Stimulated activated CD4-positive, alpha-beta T cell treated with anti-CD3 and anti-CD28 coated beads, Interleukin-4, amount 100 ng/mL, for 48 hours (primary cell): ENCODE measurements around the gene FABP7.
"Not testable (repeated sequence)": the region's sequence is repeated elsewhere in the genome, so short reads cannot be mapped to it uniquely, and the experiment has no call there.

Experiments used
- DNase-seq, 2 donors: peaks; one replicate each; pipeline ENCODE4 v3.0.0-alpha.2; 2020; ENCODE audit warnings: low read depth in 2 of 2

The FABP7 gene

DNA sequence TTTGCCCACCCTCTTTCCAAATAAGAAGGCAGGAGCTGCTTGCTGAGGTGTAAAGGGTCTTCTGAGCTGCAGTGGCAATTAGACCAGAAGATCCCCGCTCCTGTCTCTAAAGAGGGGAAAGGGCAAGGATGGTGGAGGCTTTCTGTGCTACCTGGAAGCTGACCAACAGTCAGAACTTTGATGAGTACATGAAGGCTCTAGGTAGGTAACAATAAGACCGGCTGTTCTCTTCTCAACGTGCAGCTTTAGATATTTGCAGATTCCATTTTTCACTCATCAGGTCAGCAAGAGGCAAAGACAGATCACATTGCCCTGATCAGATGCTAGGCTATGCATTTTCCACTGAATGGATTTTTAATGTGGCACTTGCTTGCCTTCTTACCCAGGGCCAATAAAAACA lies at the start of gene FABP7:
FABP7 (plus strand) TSS at position 50 of the 400 bp plus-strand sequence; CDS start at position 129, 79 bp downstream.
- no peak for DNase-seq

DNA sequence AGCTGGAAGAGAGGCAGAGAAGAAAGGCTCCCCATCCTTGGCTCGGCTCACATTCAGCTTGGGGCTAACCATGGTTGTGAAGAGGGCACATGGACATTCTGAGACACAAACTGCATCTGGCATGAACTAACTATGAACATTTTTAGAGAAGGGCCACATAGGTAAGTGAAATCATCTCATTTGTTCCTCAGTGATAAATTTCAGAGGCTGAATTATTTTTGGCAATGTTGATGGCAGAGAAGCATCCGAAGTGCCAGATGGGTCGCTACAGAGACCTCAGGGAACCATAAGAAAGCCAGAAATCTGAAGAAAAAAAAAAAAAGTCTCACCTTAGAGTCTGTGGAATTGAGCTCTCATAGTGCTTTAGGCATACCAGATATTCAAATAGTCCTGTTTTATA lies 49.2 kb upstream of the FABP7 start:
- DNase-seq: no peak

DNA sequence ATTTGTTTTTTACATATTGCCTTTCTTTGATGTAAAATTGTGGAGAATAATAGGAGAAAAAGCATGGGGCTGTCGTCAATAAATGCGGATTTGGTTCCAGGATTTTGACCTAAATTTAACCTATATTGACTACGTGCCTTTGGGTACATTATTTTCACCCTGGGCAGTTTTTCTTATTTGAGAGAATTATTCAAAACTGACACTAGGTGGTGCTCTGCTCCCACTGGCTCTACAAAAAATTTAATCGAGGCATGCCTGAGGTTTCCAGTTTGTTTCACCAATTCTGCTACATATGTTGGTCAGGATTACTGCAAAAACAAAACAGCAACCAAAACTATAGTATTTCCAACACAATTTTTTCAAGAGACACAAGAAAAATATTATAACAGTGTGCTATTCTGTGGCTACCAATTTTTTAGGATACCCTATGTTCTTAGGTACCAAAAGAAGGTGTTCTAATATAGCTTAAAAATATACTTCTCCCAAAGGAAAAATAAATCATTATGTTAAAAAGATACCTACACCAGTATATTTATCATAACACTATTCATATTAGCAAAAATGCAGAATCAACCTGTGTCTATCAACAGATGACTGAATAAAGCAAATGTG lies 48.6 kb upstream of the FABP7 start:
- no peak for DNase-seq

DNA sequence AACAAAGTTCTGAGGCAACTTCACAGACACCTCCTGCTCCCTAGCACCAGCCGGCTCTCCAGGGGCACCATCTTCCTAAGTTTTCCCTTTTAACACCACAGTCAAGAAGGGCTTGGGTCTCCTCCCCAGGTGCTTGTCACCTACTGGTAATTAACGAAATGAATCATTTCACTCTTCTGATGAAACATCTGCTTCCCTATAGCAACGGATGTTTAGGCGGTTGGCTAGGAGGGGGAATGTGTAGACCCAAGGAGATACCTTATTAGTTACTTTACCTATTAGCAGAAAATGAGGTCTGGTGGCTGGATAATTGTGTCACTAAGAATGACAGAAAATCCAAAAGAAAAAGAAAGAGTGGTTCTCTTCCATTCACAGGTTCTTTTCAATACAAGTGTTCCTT lies 46.3 kb upstream of the FABP7 start:
- no peak for DNase-seq

DNA sequence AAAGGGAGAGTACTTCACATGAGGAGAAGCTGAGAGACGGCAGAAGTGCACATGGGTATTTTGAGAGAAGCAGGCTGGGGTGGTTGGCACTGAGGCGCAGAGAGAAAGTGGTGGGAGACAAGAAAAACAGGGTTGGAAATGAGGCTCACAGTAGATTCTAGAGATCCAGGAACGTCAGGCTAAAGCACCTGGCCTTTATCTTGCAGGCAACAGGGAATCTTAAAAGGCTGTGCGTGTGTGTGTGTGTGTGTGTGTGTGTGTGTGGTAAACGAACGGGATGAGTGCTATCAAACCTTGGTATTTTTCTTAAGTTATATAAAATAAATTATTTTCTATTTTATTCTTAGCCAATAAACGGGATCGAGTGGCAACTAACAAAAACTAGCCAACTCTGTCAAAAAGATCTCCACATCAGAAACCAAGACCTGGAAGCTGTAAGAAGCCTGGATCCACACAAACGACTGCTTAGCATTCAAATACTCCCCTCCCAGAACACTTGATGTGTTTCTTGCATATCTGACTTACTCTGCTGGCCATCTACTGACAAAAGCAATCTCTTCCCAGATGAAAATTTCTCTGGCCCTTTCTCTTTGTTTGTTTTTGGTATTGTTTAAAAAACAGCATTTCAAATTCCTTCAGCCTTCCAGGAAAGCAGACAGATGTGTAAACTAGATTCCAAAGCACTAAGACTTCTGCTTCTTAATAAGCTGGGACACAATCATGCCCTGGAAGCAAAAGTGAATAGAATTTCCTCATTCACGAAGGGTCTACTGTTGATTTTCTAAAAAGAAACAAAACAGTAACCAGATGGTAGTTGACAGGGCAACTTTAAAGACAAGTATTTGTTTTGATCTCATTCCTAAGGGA lies 44.8 kb upstream of the FABP7 start:
- no peak for DNase-seq

DNA sequence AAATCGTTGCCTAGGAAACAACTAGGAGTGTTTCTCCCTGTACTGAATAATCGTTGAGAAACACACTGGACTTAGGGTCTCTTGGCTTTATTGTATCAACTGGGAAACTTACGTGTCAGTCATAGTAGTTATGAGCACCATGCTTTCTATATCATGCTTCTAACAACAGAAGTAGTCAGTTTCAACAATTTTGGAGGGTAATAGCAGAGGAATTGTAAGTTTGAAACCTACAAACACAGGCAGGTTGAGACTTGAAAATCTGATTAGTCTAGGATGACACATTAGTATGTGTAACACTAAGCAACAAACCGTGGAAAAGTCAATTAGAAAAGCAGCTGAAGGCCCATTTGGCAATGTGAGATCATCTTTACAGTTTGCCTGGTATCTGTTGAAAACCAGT lies 43.9 kb upstream of the FABP7 start:
- DNase-seq: no peak

DNA sequence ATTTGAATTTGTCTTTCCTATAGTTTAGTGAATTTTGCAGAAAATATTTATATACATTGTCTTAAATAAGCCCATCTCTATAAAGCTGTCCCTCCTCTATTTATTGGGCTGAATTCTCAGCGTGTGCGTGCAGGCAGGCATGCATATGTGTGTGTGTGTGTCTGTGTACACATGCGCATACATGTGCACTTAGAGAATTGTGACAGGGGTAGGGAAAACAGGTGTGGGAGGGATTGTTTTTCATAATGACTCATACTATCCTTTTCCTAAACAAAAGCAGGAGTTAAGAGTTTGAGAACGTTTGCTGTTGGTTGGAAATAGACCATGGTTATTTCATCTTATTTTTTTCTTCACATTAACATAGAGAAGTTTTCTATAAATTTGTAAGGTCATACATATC lies 43.4 kb upstream of the FABP7 start:
- DNase-seq: no peak

DNA sequence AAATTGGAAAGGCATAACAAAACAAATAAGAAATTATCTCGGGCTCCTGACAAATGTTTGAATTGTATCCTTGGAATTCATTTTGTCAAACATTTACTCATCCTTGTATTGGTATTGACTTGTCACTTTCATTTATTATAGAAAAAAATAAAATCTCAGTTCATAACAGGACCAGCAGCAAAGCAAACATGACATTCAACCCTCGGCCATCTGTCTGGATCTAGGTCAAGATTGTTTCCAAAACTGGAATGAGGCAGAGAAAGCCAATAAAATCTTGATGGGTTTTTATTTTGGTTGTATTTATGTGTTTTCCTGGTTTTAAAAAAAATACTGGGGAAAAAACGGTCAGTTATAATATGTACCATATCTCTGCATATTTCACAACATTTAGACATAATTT lies 42.9 kb upstream of the FABP7 start:
- DNase-seq: no peak

DNA sequence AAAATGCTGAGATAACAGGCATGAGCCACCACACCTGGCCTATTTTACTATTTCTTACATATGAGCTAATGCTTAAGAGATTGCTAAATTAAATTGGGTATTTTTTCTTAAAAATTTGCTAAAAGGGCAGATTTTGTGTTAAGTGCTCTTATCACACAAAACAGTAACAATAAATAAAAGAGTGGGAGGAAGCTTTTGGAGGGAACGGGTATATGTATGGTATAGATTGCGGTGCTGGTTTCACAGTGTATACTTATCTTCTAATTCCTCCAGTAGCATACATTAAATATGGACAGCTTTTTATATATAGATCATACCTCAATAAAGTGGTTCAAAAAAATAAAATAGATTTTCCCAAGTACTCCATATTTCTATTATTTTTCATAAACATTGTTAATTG lies 39.4 kb upstream of the FABP7 start:
- no peak for DNase-seq

DNA sequence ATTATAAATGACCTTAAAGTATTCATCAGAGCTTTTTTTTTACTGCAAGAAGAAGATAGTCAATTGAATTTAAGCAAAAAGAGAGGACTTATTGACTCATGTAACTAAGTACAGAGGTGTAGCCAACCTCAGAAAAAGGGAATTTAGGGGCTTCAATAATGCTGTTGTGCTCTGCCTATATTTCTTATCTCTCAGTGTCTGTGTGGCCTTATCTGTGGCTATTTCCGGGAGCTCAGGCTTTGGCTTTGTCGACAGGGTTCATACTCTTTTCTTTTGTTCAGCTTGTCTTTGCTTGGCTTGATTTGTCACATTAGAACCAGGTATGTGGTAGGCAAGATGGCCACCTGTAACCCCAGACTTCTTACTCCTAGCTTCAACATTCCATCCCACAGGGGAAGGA lies 38.6 kb upstream of the FABP7 start:
- DNase-seq: no peak

DNA sequence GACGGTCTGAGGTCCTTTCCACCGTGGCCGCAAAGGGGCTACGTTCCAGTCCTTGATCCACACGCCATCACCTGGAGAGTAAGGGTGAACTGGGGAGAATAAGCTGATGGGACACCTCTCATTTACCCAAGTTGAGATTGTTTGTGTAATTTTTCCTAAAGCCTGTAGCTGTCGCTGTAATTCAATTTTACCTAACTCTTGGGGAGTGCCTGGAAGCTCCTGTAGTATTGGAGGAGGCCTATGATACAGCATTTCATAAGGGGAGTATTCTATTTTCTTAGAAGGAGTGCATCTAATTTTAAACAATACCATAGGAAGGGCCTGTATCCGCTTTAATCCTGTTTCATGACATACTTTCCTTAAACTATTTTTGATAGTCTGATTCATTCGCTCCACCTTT lies 35.3 kb upstream of the FABP7 start:
- not testable (repeated sequence) for DNase-seq

DNA sequence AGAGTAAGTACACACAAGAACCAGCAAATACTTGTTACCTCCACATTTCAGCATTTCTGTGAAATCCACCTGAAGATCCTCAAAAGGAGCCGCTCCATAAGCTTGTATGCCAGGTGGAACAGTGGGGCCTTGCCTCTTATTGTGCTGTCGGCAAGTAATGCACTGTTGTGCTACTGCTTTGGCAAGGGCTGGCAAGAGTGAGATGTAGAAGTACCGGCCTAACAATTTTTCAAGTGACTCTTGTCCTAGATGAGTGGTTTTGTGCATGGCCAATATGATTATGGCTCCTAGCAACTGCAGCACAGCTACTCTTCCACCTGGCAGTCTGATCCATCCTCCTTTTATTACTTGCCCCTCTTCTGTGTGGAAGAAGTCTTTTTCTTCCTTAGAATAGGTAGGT lies 34.7 kb upstream of the FABP7 start:
- DNase-seq: not testable (repeated sequence)

DNA sequence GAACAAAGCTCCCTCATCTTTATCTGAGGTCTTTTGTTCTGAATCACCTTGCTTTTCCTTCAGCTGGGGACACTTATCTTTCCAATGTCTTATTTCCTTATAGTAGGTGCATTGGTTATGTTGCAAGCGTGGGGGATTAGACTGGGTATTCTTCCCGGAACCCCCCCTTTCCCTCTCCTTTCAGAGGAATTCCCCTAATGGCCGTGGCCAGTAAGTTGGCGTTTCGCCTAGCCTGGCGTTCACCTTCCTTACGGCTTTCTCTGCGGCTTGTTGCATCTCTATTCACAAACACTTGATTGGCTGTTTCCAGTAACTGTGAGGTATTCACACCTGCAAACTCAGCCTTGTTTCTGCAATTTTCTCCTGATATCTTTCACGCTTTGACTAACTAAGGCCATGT lies 32.8 kb upstream of the FABP7 start:
- no peak for DNase-seq

DNA sequence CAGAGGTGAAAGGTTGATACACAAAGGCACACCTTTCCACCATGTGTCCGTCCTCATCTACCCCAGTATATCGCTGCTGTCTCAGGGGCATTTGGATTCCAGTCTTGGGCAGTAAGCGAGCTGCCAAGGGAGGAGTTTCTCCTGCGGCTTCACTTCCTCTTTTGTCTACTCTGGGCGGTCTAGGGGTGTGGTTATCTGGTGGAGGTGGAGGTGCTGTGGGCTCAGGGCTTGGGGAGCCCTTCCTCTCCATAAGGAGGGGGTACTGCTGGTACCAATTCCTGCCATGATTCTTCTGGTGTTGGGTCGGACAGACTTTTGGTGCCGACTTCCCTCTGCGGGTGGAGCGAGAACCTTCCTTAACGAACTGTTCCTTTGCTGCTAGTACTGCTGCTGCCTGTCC lies 31.9 kb upstream of the FABP7 start:
- no peak for DNase-seq

DNA sequence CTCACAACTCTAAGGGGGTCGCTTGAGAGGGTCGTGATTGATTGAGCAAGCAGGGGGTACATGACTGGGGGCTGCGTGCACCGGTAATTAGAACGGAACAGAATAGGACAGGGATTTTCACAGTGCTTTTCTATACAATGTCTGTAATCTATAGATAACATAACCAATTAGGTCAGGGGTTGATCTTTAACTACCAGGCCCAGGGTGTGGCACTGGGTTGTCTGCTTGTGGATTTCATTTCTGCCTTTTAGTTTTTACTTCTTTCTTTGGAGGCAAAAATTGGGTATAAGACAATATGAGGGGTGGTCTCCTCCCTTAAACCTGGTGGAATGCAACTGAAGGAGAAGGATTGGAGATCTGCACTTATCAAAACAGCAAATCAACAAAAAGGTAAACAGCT lies 30.6 kb upstream of the FABP7 start:
- DNase-seq: not testable (repeated sequence)

DNA sequence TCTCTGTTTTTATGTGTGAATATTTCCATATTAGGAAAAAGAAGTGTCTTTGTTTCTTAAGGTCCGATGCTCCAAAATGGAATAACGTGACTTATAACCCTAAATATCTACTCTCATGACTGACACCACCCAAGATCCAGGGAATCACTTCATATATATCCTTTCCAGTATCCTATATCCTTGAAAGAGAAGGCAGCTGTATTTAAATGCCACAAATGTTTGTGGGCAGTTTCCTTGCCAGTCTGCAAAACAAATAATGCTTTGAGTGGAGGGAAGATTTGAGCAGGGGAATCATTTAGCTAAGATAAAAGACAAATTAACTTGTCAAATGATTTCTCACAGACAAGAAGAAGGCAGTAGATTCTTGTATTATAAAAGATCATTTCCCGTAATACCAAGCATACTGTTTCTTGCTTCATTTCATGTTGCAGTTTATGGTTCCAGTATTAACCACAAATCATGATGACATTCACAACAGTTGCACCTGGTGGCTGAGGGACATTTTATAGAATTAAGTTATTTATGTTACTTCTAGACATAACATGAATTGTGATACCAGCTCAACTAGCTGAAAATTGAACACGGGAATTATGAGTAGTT lies 30.0 kb upstream of the FABP7 start:
- DNase-seq: no peak

DNA sequence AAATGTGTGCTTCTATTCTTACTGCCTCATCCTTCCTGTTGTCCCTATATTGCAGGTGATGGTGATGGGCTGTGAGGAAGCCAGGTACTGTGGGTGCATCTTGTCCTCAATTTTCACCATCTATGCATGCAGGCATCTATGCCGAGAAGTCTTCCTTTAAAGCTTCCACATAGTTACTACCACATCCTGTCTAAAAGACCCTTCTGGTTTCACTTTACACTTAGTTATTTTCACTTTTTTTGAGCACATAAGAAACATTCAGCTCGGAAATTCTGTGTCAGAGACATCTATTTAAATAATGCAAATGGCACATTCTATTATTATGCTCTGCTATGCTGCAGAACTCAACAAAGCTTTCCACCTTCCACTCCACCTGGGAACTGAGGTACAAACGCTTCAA lies 28.2 kb upstream of the FABP7 start:
- no peak for DNase-seq

DNA sequence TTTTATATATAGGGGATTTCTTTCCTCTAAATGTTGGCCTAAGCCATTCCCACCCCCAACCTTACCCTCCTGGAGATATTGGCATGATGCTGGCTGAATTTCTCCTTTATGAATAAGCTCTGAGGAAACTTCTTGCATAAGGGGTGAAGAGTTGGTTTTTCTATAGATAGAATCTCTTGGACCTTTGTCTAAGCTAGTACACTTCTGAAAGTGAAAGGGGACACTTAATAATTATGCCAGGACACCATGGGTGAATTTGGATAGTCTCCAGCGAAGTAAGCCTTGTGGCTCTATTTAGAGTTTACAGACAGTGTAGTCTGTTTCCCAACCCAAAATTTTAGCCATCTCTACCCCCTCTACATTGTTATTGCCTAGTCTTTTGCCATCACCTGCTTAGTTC lies 27.1 kb upstream of the FABP7 start:
- no peak for DNase-seq

DNA sequence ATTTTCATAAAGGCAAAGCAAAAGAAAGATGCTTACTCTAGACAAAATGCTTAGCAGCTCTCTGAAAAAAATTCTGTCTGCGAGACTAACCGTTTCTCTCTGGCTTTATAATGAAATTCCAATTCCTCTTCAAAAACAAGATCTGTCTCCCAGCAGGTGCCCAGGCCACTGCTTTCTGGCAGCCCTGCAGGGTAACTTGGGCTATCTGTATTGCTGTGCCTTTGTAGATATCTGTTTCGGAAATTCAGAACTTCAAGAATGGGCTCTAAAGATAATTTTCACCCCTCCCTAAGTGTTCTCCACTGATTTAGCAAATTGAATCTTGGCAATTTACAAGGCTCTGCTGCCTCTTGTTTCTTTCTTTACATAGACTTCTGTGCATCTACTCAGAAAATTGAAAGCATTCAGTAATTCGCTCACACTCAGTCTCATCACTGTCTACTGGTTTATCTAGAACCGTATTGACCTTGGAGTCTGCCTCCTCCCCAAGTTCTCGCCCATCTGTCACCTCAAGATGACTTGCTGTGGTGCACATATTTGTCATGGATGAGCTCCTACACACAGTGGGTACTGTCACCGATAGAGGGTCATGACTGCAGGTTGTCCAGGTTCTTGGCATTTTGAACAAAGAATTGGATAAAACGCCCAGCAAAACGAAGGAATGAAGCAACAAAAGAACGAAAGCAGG lies 26.4 kb upstream of the FABP7 start:
- no peak for DNase-seq

DNA sequence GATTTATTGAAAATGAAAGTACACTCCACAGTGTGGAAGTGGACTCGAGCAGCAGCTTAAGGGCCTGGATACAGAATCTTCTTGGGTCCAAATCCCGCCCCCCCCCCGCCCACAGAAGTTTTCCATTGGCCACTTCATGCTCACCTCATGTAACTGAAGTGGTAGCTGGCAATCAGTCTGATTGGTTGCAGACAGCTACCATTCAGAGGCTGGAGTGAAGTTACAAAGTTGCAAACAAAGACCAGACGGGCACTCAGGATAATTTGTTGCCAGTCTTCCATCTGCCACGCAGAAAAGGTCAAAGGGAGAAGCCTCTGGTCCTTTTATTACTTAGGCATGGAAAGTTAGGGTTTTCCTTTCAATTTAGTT lies 25.8 kb upstream of the FABP7 start:
- DNase-seq: no peak

DNA sequence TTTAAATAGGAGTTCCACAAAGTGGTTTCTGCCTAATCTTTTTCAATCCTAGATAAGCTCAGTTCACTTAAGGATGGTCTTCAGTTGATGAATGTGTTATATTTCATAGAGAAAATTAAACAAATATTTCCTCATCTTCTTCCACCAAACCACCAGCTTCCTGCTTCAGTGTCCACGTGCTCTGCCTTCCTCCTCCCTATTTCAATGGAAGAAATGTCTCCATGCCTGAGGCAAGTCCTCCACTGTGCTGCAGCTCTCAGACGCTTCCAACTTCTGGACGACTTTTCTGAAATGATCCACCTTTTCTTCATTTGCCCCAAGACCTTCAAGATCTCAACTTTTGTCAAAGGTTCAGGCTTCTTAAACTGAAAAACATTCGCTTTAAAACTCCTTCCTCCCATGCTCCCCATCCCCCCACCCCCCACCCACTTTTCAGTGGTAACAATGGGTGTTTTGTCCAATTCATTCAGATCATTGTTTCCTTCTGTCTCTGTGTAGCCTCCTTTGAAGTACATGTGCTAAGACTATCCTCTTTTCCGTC lies 25.3 kb upstream of the FABP7 start:
- no peak for DNase-seq

DNA sequence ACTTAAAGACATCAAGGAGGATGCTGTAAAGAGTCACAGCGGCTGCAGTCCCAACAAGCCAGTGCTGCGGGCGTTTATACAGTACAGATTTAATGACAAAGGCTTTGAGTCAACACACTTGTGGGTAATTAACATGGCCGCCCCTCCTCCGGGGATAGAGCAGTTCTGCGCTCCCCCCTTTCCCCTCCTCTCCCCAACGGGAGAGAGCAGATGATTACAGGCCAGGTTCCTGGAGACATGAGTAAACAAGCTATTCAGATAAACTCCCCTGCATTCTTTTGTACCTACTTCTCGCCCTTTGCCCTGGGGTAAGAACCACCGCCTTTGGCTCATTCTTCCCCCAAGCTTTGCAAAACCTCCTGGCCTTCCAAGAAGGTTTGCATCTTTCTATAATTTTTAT lies 23.6 kb upstream of the FABP7 start:
- DNase-seq: no peak
